A549 (cell line): ENCODE measurements around the gene STK4. TPM values are rescaled to one million over a fixed set of nuclear protein-coding genes. Genes with fewer than 3 reads are reported as not detected.

Experiments
- ATAC-seq, 2 experiments: fragments of 200-7000 bp in 1 of 2; fragments of >200 bp in 1 of 2; cut with Nextera tagmentation in 1 of 2; cut with Tn5 transposase in 1 of 2; 3 replicates each; pipeline versions ENCODE4 v1.8.0 to v1.9.1; 2018 to 2020; ENCODE audit warnings: mild to moderate bottlenecking in 1 of 2, moderate library complexity in 1 of 2
- CTCF ChIA-PET: fragments of 300-600 bp; sonication (Branson Sonifier 250); formaldehyde crosslinking; extraction: SDS; loops from one replicate; lab custom pipeline; 2021; ENCODE audit warnings: antibody characterized with exemption, inconsistent platforms; lab: Yijun Ruan, JAX
- POLR2A ChIA-PET: fragments of 350-600 bp; formaldehyde crosslinking; extraction: SDS; loops from one replicate; lab custom pipeline; 2021; ENCODE audit warnings: antibody characterized with exemption, inconsistent platforms; lab: Yijun Ruan, JAX
- DNase-seq, 2 experiments: peaks; one replicate each; pipeline versions ENCODE4 v3.0.0 to v3.0.0-alpha.2; 2011 to 2016; ENCODE audit warnings: low read depth in 1 of 2, low spot score in 1 of 2
- FAIRE-seq: peaks from 2 replicates; lab custom pipeline; 2011; peaks lifted over from hg19 to GRCh38; lab: Jason Lieb, UNC
- H3K27ac ChIP-seq, 2 experiments: fragments of >200 bp; sonication (Bioruptor Twin); formaldehyde crosslinking; 3 replicates each; pipeline ENCODE4 v1.5.1; 2016 to 2017
- H3K4me1 ChIP-seq: fragments of >200 bp; sonication (Bioruptor Twin); formaldehyde crosslinking; 3 replicates; pipeline ENCODE4 v1.6.1; 2016
- H3K4me2 ChIP-seq: fragments of >200 bp; sonication (Bioruptor Twin); formaldehyde crosslinking; 3 replicates; pipeline ENCODE4 v1.6.1; 2016
- H3K4me3 ChIP-seq: fragments of >200 bp; sonication (Bioruptor Twin); formaldehyde crosslinking; 3 replicates; pipeline ENCODE4 v1.5.1; 2016
- H3K9me3 ChIP-seq: fragments of >200 bp; sonication (Bioruptor Twin); formaldehyde crosslinking; 3 replicates; pipeline ENCODE4 v1.6.1; 2016
- CBX2 ChIP-seq: fragments of 200-600 bp; sonication (generic); IDR thresholded peaks from 2 replicates; pipeline ENCODE4 v1.6.1; 2016; ENCODE audit warnings: low read depth, mild to moderate bottlenecking, borderline replicate concordance
- CHD2 ChIP-seq: fragments of 150-350 bp; IDR thresholded peaks from 2 replicates; pipeline ENCODE4 v1.6.1; 2014; ENCODE audit warnings: low read length; ENCODE audit not compliant: partially characterized antibody
- CHD4 ChIP-seq: fragments of 200-600 bp; sonication (generic); IDR thresholded peaks from 2 replicates; pipeline ENCODE4 v1.6.1; 2016; ENCODE audit warnings: antibody characterized with exemption, mild to moderate bottlenecking, borderline replicate concordance
- EHMT2 ChIP-seq: fragments of 200-600 bp; sonication (generic); IDR thresholded peaks from 2 replicates; pipeline ENCODE4 v1.6.1; 2016; ENCODE audit warnings: antibody characterized with exemption, low read depth, mild to moderate bottlenecking, moderate library complexity
- FOSB ChIP-seq: fragments of 250-450 bp; sonication (Bioruptor Pico); IDR thresholded peaks from 2 replicates; pipeline ENCODE4 v1.5.0; 2020; ENCODE audit warnings: mild to moderate bottlenecking, moderate library complexity
- HEYL ChIP-seq: fragments of 250-450 bp; sonication (Bioruptor Pico); IDR thresholded peaks from 2 replicates; pipeline ENCODE4 v1.8.0; 2021; ENCODE audit warnings: mild to moderate bottlenecking, moderate library complexity
- MAFK ChIP-seq: fragments of 450-650 bp; IDR thresholded peaks from 2 replicates; pipeline ENCODE4 v1.6.1; 2014; ENCODE audit not compliant: partially characterized antibody
- MYC ChIP-seq: IDR thresholded peaks from 2 replicates; pipeline ENCODE4 v1.6.1; 2012; ENCODE audit warnings: mild to moderate bottlenecking, inconsistent platforms, low read length, improper control_type of control experiment, borderline replicate concordance
- NPAS2 ChIP-seq: fragments of 250-450 bp; sonication (Bioruptor Pico); IDR thresholded peaks from 2 replicates; pipeline ENCODE4 v1.8.0; 2022; ENCODE audit warnings: mild to moderate bottlenecking, moderate library complexity, borderline replicate concordance
- NR3C1 ChIP-seq: fragments of >200 bp; sonication (Bioruptor Twin); formaldehyde crosslinking; IDR thresholded peaks from 3 replicates; pipeline ENCODE4 v1.6.1; 2017
- RAD21 ChIP-seq, 2 experiments: fragments of >200 bp in 1 of 2; sonication (Bioruptor Twin) in 1 of 2; formaldehyde crosslinking in 1 of 2; IDR thresholded peaks in 1 of 2; conservative IDR thresholded peaks in 1 of 2; 2 replicates in 1 of 2; 3 replicates in 1 of 2; pipeline ENCODE4 v1.6.1; 2012 to 2018; ENCODE audit warnings: inconsistent platforms in 1 of 2
- RCOR1 ChIP-seq: fragments of 150-350 bp; IDR thresholded peaks from 2 replicates; pipeline ENCODE4 v1.6.1; 2014; ENCODE audit warnings: antibody characterized with exemption, low read length, low read depth
- RNF2 ChIP-seq: fragments of 200-600 bp; sonication (generic); IDR thresholded peaks from 2 replicates; pipeline ENCODE4 v1.6.1; 2016; ENCODE audit warnings: low read depth, mild to moderate bottlenecking, antibody characterized with exemption, moderate library complexity, borderline replicate concordance
- SMC3 ChIP-seq: fragments of >200 bp; sonication (Bioruptor Twin); formaldehyde crosslinking; IDR thresholded peaks from 3 replicates; pipeline ENCODE4 v1.6.1; 2018; ENCODE audit warnings: inconsistent platforms
- TP53 ChIP-seq: fragments of 250-450 bp; sonication (Bioruptor Pico); IDR thresholded peaks from 2 replicates; pipeline ENCODE4 v1.5.0; 2021; ENCODE audit warnings: mild to moderate bottlenecking, moderate library complexity
- WGBS: methylation state at CpG from one replicate; pipeline ENCODE4 v1.1.6; 2017; ENCODE audit errors: missing lambda C conversion rate; 5-methylcytosine and 5-hydroxymethylcytosine counted together
- polyA plus RNA-seq, 4 experiments: library from polyadenylated mRNA; depleted of rRNA in 3 of 4; stranded (reverse); fragments of >200 nt; fragmentation: RNase III in 1 of 4; extraction: RNeasy Plus Mini Kit Qiagen cat#74134 plus additional on column Dnase treatment in 1 of 4; gene quantifications; 2 replicates in 3 of 4; 3 replicates in 1 of 4; pipeline ENCODE4 v1.2.3, GENCODE V29; 2011 to 2017
- TF ChIP-seq, protein P1 (sequence below): fragments of >200 bp; sonication (Bioruptor Twin); formaldehyde crosslinking; IDR thresholded peaks from 3 replicates; pipeline ENCODE4 v1.5.1; 2016
- TF ChIP-seq, protein P2 (sequence below): IDR thresholded peaks from 2 replicates; pipeline ENCODE4 v1.6.1; 2012; ENCODE audit warnings: low read depth, borderline replicate concordance

Gene STK4
- polyA plus RNA-seq, 2 of the 4 experiments (the other 2 are of a cell fraction), result 14.5 to 34.5 TPM

DNA sequence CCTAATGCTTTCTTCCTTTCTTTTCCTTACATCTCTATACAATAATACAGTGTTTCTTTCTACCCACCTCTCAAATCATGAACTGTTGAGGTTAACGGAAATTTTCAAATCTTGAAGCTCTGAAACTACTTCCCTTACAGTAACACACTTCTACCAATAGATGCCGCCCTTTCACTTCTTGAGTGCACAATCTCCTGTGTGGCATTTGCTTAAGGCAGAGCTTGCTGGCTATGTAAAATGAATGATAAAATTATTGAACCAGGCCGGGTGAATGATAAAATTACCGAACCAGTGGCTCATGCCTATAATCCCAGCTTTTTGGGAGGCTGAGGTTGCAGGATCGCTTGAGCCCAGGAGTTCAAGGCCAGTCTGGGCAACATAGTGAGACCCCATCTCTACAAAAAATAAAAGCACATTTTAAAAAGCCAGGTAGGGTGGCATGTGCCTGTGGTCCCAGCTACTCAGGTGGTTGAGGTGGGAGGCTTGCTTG lies 77.8 kb downstream of the STK4 start:
- Histone ChIP-seq H3K4me2 (no peak overlapping the region), H3K27ac (no peak overlapping the region), H3K4me1 (peaks cover 24% of the 10 kb centered on the region)
- ATAC-seq, result peak; percentile 82 to 87
- POLR2A ChIA-PET, result interaction anchor here (1.1 to 1.5 kb wide), 2 partner anchors 52 to 268 kb away, joined by 3 to 5 read pairs; no protein-coding TSS in a partner anchor
- CTCF ChIA-PET, result interaction anchor here (0.5 to 7.0 kb wide), 59 partner anchors 9 to 728 kb away, joined by 3 to 197 read pairs (median 5); partner anchors contain the start of genes KCNS1, SLPI, TOMM34 and WFDC5
- TF ChIP-seq MAFK (no peak), RAD21 (conservative IDR thresholded peaks at IDR 0.05 in 1 of 2, IDR thresholded peaks at IDR 0.05 in 1 of 2) (peak; percentile 82 to 86), SMC3 (peak; percentile 55; the same call in 2 of the 3 replicates)
- TF ChIP-seq, protein P1, sequence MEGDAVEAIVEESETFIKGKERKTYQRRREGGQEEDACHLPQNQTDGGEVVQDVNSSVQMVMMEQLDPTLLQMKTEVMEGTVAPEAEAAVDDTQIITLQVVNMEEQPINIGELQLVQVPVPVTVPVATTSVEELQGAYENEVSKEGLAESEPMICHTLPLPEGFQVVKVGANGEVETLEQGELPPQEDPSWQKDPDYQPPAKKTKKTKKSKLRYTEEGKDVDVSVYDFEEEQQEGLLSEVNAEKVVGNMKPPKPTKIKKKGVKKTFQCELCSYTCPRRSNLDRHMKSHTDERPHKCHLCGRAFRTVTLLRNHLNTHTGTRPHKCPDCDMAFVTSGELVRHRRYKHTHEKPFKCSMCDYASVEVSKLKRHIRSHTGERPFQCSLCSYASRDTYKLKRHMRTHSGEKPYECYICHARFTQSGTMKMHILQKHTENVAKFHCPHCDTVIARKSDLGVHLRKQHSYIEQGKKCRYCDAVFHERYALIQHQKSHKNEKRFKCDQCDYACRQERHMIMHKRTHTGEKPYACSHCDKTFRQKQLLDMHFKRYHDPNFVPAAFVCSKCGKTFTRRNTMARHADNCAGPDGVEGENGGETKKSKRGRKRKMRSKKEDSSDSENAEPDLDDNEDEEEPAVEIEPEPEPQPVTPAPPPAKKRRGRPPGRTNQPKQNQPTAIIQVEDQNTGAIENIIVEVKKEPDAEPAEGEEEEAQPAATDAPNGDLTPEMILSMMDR, result peak; percentile 87
- TF ChIP-seq, all 56 proteins: peak for 3
- H3K4me3 ChIP-seq, result no peak overlapping the region
- DNase-seq (peak; percentile 39 to 75), FAIRE-seq (no peak)
- 32% methylated on average over 5 of the region's 5 CpGs for WGBS
- H3K9me3 ChIP-seq, result 0 out of 3 replicates have a peak, but pooled peaks cover 3% of the 10 kb centered on the region

DNA sequence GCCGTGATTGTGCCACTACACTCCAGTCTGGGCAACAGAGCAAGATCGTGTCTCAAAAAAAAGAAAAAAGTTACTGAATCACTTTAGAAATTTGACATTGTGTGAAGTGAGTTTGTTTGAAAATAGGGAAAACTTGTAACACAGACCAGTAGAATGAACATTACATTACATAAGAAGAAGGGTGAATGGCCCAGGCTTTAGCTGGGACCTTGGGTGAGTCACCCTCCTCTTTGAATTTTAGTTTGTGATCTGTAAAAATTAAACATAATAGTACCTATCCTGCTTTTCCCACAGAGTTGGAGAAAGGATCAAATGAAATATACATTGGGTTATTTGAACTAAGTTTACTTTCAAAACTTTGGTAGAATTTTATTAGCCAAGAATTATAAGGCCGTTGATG lies 78.3 kb downstream of the STK4 start:
- ATAC-seq, result no peak
- TF ChIP-seq HEYL (CRISPR knock-in tag) (no peak), EHMT2 (no peak), CBX2 (no peak), RCOR1 (no peak), NPAS2 (no peak), MYC (no peak), CHD2 (no peak), FOSB (CRISPR knock-in tag) (no peak), RNF2 (no peak), NR3C1 (no peak)
- TF ChIP-seq, protein P2, sequence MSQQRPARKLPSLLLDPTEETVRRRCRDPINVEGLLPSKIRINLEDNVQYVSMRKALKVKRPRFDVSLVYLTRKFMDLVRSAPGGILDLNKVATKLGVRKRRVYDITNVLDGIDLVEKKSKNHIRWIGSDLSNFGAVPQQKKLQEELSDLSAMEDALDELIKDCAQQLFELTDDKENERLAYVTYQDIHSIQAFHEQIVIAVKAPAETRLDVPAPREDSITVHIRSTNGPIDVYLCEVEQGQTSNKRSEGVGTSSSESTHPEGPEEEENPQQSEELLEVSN, result no peak
- H3K4me3 ChIP-seq, result no peak overlapping the region
- peaks cover 21% of the 10 kb centered on the region for H3K4me1 ChIP-seq
- H3K4me2 ChIP-seq, result no peak overlapping the region
- 0 out of 3 replicates have a peak, but pooled peaks cover 3% of the 10 kb centered on the region for H3K9me3 ChIP-seq
- no peak for DNase-seq
- ChIA-PET POLR2A (interaction anchor here (1.1 to 1.5 kb wide), 2 partner anchors 52 to 267 kb away, joined by 3 to 5 read pairs; no protein-coding TSS in a partner anchor), CTCF (interaction anchor here (0.6 to 7.0 kb wide), 52 partner anchors 9 to 409 kb away, joined by 3 to 197 read pairs (median 6); partner anchors contain the start of genes KCNS1, SLPI, TOMM34 and WFDC5)
- FAIRE-seq, result no peak
- H3K27ac ChIP-seq, result no peak overlapping the region
- 92% methylated on average over 3 of the region's 3 CpGs for WGBS

DNA sequence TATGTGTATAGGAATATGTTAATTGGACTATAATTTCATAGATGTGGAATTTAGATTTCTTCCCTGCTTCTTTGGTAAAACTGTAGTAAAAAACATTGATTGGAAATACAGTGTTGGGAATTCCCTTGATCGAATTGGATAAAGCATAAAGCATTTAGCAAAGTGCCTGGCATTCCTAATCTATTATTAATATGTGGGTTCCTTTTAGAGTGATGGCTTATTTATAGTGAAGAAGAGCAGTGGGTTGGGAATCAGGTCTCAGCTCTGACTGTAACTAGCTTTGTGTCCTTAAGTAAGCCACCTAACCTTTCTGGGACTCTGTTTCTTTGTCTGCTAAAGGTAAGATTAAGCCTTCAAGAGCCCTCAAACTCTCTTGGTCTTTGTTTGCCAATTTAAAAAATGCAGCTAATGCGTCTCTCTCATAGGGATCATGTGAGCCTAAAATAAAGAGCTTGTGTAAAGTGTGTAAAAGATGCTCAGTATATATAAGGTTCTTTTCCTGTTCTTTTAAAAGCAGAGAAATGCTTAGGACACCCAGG lies 81.3 kb downstream of the STK4 start:
- 74% methylated on average over 2 of the region's 2 CpGs for WGBS
- TF ChIP-seq TP53 (CRISPR knock-in tag) (no peak), CHD4 (no peak)
- TF ChIP-seq, all 56 proteins: peak for 0
- FAIRE-seq (no peak), ATAC-seq (no peak), DNase-seq (no peak)
- H3K4me3 ChIP-seq, result no peak overlapping the region
- H3K9me3 ChIP-seq, result no peaks in the 10 kb centered on the region
- no peak overlapping the region for H3K4me2 ChIP-seq
- ChIA-PET CTCF (interaction anchor here (1.9 to 12.3 kb wide), 5 partner anchors 49 to 264 kb away, joined by 3 to 98 read pairs (median 18); no protein-coding TSS in a partner anchor), POLR2A (no interaction called here)
- H3K27ac ChIP-seq, result no peak overlapping the region
- H3K4me1 ChIP-seq, result peaks cover 8% of the 10 kb centered on the region; the same call in 1 of the 3 replicates
